ENCODE data around the gene EPS8L3.
"Not testable (repeated sequence)": the region's sequence is repeated elsewhere in the genome, so short reads cannot be mapped to it uniquely, and the experiment has no call there.

Gene EPS8L3

GRCh38 chr1:109732390-109732881, 31.3 kb downstream of the EPS8L3 start:
- DNase-seq: no peak

- DNase-seq: no peak
These were observed 33.1 kb downstream of the EPS8L3 start for GRCh38 chr1:109730666-109731065.

GRCh38 chr1:109728870-109729269, 34.9 kb downstream of the EPS8L3 start:
- DNase-seq: no peak

GRCh38 chr1:109726728-109727373, 36.9 kb downstream of the EPS8L3 start:
- DNase-seq: no peak

DNA sequence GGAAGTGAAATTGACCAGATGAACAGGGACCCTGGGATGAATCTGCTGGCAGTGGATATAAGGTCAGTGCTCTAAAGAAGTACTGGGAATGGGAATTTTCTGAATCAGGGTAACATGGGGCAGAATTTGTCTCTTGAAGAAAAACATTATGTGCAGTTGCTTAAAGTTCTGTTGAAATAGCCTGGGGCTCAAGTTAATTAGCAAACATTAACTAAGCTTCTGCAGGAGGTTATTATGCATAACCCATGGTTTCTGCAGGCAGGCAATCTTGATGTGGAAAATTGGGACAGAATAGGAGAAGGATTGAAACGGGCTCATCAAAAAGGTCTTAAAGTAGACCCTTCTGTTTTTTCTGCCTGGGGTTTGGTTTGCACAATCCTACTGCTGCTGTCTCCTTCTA, 37.7 kb downstream of the EPS8L3 start:
- DNase-seq: no peak

GRCh38 chr1:109725510-109725909, 38.2 kb downstream of the EPS8L3 start:
- DNase-seq: no peak

GRCh38 chr1:109724933-109725332, 38.8 kb downstream of the EPS8L3 start:
- no peak for DNase-seq

DNA sequence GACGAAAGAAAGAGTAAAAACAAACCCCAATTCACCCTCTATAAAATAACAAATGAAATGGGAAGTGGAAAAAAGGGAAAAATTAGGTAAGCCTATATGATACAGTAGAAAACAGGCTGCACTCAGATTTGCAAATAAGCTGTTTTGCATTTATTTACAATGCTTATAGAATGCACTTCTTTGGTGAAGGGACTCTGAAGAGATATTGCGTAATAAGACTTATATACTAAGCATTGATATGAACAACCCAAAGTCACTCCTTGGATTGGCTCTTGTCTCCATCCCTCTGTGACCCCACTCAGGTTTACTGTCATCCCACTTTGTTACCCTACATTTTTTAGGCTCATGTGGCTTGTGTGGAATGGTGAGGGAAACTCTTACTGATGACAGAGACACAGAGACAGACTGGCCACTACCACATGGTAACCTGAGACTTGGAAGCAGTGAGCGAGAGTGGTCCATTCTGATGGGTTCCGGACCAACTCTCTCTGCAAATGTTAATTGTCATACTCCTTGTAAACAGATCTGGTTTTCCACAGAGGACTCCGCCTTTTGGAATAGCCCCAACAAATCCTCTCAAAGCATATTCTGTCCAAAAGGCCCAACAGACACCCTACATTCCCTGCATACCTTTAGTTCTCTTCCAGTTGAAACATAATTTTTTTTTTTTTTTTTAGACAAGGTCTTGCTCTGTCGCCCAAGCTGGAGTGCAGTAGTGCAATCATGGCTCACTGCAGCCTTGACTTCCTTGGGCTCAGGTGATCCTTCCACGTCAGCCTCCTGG, 40.6 kb downstream of the EPS8L3 start:
- DNase-seq: peak; percentile 45

GRCh38 chr1:109721971-109722370, 41.8 kb downstream of the EPS8L3 start:
- no peak for DNase-seq

DNA sequence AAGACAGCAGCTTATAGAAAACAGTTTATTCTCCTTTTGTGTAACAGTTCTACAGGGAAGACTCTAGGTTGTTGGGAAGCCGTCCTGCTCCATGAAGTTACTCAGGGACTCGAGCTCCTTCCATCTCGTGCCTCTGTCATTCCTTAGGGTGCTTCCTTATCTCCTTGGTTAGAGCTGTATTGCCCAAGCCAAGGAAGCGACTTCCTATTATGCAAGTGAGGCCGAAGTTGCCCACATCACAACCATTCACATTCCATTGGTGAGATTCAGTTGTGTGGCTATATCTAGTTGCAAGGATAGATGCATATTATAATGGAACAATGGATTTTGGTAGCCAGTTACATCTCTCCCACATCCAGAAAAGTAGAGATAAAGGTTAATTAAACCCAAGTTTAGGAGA, 42.7 kb downstream of the EPS8L3 start:
- peak; percentile 15 for DNase-seq

GRCh38 chr1:109719337-109719837, 44.3 kb downstream of the EPS8L3 start:
- peak; percentile 57 for DNase-seq

GRCh38 chr1:109718495-109718894, 45.2 kb downstream of the EPS8L3 start:
- DNase-seq: peak; percentile 14

DNA sequence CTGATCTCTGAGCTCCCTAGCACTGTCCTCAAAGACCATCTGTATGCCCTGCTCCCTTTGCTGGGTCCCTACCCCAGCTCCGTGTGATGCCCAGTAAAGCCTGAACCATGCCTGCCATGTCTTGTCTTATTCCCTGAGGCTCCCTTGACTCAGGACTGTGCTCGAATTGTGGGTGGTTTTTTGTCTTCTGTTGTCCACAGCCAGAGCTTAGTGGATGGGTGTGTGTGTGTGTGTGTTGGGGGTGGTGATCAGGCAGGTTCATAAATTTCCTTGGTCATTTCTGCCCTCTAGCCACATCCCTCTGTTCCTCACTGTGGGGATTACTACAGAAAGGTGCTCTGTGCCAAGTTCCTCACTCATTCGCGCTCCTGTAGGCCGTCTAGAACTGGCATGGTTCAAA, 46.0 kb downstream of the EPS8L3 start:
- no peak for DNase-seq

DNA sequence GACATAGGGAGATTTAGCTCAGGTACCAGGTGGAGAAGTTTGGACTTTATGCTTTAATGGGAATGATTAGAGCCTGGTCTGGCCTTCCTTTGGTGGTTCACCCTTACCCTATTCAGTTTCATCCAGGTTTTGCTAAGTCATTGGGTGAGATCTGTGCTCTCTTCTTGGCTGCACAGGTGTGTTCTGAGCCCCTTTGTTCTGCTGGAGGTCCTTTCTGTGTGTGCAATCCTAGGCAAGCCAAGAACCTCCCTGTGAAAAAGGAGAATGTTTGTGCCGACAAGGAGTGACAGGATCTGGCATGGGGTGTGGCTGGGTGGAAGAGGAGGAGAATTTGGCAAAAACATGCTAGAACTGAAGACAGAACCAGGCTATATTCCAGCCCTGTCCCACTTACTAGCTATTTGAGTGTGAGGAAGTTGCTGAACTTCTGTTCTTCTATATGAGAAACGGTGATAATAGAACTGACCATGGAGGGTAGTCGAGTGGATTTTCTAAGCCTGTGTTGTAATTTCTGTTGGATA, 47.1 kb downstream of the EPS8L3 start:
- DNase-seq: no peak

DNA sequence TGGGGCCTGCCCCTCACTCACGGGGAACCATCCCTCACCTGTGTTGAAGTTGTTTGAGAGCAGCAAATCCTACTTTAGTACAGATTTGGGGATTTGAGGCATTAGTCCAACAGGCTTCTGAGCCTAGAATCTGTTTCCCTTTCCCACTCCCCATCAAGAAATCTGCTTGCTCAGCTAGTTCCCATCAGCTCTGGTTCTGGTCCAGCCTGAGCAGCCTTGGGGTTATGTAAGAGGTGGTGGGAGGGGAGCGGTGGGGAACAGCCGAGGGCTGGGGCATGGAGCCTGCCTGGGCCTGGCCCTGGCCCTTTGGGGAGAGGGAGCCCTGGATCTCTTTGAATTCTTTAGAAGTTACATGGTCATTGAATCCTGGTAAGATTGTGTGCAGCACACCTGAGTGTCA, 47.6 kb downstream of the EPS8L3 start:
- DNase-seq: no peak

DNA sequence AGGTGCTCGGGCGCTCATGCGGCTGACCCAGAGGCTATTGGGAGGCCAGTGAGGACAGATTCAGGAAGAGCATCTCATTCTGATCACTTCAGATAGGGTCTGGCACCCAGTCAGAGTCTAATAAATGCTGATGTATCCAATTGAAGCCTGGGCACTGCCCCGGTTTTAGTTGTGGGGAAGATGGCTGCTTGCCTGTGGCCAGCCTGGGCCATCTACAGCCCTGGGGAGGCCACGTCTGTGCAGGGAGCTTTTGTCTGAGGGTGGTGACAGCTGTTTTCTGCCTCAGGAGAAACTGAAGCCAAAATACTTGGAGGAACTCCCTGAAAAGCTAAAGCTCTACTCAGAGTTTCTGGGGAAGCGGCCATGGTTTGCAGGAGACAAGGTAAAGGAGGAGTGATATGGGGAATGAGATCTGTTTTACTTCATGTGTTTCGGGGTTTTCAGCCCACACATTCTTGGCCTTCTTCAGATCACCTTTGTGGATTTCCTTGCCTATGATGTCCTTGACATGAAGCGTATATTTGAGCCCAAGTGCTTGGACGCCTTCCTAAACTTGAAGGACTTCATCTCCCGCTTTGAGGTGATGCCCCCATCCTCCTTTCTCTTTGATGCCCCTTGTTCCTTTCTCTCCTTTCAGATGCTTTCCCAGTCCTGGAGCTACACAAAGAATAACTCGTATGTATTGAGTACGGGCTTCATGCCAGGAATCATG, 48.9 kb downstream of the EPS8L3 start:
- DNase-seq: no peak

DNA sequence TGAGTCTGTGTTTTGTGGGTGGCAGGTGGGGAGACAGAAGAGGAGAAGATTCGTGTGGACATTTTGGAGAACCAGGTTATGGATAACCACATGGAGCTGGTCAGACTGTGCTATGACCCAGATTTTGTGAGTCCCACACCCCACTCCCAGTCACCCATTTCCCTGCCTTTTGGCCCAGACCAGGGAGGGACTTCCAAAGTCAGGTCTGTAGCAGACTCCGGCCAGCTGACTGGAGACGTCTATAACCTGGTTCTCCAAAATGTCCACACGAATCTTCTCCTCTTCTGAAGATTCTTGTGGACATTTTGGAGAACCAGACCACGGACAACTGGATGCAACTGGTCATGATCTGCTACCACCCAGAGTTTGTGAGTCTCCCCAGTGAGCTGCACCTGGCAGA, 50.1 kb downstream of the EPS8L3 start:
- DNase-seq: no peak

DNA sequence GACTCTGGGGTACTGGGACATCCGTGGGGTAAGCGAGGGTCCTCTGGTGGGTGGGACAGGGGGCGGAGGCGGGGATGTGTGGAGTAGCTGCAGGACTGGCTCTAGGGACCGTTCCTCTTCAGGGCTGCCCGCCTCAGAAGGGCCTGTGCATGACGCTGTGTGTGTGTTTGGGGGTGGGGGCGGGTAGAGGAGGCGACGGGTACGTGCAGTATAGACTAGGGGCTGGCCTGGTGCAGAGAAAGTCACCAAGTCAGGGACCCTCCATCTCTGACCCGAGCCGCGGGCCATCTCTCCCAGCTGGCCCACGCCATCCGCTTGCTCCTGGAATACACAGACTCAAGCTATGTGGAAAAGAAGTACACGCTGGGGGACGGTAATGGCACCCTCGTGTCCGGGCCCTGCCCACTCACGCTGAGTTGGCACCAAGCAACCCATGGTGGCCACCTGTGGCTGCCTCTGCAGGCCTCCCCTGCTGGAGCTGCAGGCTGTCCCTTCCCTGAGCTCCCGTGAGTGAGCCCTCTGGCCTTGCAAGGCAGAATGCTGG, 51.3 kb downstream of the EPS8L3 start:
- no peak for DNase-seq

DNA sequence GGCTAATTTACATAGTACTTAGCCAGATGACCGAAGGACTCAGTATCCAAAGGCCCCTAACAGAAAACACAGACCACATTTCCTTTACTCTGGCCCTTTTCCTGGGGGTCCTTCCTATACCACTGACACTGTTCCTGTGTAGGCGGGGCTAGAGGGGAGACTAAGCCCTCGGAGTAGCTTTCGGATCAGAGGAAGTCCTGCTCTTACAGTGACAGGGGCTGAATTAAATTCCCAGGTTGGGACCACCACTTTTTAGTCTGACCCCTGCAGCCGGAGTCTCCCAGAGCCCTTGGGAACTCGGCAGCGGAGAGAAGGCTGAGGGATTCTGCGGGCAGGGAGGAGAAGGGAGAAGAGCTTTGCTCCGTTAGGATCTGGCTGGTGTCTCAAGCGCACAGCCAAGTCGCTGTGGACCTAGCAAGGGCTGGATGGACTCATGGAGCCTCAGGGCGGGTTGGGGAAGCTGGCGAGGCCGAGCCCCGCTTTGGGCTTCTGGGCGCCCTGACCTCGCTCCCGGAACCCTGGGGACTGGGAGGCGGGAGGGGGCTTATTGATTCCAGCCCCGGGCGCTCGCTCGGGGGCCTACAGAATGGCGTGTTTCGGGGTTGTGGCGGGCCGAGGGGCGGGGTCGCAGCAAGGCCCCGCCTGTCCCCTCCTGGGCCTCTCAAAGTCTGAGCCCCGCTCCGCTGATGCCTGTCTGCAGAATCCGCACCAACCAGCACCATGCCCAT, 52.0 kb downstream of the EPS8L3 start, which contains the start of gene GSTM5:
Gene GSTM5 (plus strand): TSS at position 659 of the 728 bp plus-strand sequence. CDS start 62 bp downstream, at position 721.
- peak; percentile 23 for DNase-seq

GRCh38 chr1:109709822-109710221, 53.9 kb downstream of the EPS8L3 start:
- not testable (repeated sequence) for DNase-seq

DNA sequence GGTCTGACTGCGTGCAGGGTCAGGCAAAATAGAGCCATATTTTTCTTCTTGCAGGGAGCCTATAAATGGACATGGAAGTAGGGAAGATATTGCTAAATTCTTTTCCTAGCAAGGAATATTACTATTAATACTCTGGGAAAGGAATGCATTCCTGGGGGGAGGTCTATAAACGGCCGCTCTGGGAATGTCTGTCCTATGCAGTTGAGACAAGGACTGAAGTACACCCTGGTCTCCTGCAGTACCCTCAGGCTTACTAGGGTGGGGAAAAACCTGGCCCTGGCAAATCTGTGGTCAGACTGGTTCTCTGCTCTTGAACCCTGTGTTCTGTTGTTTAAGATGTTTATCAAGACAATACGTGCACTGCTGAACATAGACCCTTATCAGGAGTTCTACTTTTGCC, 54.8 kb downstream of the EPS8L3 start:
- DNase-seq: not testable (repeated sequence)

GRCh38 chr1:109705411-109705810, 58.3 kb downstream of the EPS8L3 start:
- DNase-seq: no peak
